SK-N-SH treated with all-trans-retinoic acid at 6 μM for 48 hours (cell line): ENCODE data around the gene SEC14L5.

Experiments used
- ATAC-seq: fragments of 200-7000 bp; cut with Tn5 transposase; 3 replicates; pipeline ENCODE4 v1.9.1; 2020; ENCODE audit warnings: mild to moderate bottlenecking, moderate library complexity
- BACH2 ChIP-seq: fragments of 250-450 bp; sonication (Bioruptor Pico); IDR thresholded peaks from 2 replicates; pipeline ENCODE4 v1.9.0; 2021; ENCODE audit warnings: mild to moderate bottlenecking, borderline replicate concordance
- CREB5 ChIP-seq: fragments of 250-450 bp; sonication (Bioruptor Pico); IDR thresholded peaks from 2 replicates; pipeline ENCODE4 v1.5.1; 2020; ENCODE audit warnings: low read depth, mild to moderate bottlenecking, moderate library complexity
- CSDC2 ChIP-seq: fragments of 250-450 bp; sonication (Bioruptor Pico); IDR thresholded peaks from 2 replicates; pipeline ENCODE4 v1.5.0; 2020; ENCODE audit warnings: mild to moderate bottlenecking, moderate library complexity
- CSRNP3 ChIP-seq: fragments of 250-450 bp; sonication (Bioruptor Pico); IDR thresholded peaks from 2 replicates; pipeline ENCODE4 v1.5.1; 2021; ENCODE audit warnings: mild to moderate bottlenecking, moderate library complexity
- OSR1 ChIP-seq: fragments of 250-450 bp; sonication (Bioruptor Pico); IDR thresholded peaks from 2 replicates; pipeline ENCODE4 v1.8.0; 2022; ENCODE audit warnings: moderate library complexity, mild to moderate bottlenecking, inconsistent platforms
- PATZ1 ChIP-seq: fragments of 250-450 bp; sonication (Bioruptor Pico); IDR thresholded peaks from 2 replicates; pipeline ENCODE4 v1.8.0; 2020; ENCODE audit warnings: mild to moderate bottlenecking, moderate library complexity, borderline replicate concordance
- POU6F1 ChIP-seq: fragments of 250-450 bp; sonication (Bioruptor Pico); IDR thresholded peaks from 2 replicates; pipeline ENCODE4 v1.8.0; 2021; ENCODE audit warnings: low read depth, mild to moderate bottlenecking, moderate library complexity, borderline replicate concordance
- RARB ChIP-seq: fragments of 250-450 bp; sonication (Bioruptor Pico); IDR thresholded peaks from 2 replicates; pipeline ENCODE4 v1.8.0; 2021; ENCODE audit warnings: mild to moderate bottlenecking, moderate library complexity
- SNAI2 ChIP-seq: fragments of 250-450 bp; sonication (Bioruptor Pico); IDR thresholded peaks from 2 replicates; pipeline ENCODE4 v1.5.0; 2020; ENCODE audit warnings: mild to moderate bottlenecking, moderate library complexity
- TCF4 ChIP-seq: fragments of 250-450 bp; sonication (Bioruptor Pico); IDR thresholded peaks from 2 replicates; pipeline ENCODE4 v1.8.0; 2021; ENCODE audit warnings: mild to moderate bottlenecking, moderate library complexity, borderline replicate concordance
- TOX ChIP-seq: fragments of 250-450 bp; sonication (Bioruptor Pico); IDR thresholded peaks from 2 replicates; pipeline ENCODE4 v1.8.0; 2021; ENCODE audit warnings: mild to moderate bottlenecking, moderate library complexity, borderline replicate concordance
- TSHZ2 ChIP-seq: fragments of 250-450 bp; sonication (Bioruptor Pico); IDR thresholded peaks from 2 replicates; pipeline ENCODE4 v1.5.0; 2020; ENCODE audit warnings: mild to moderate bottlenecking, moderate library complexity
- ZC3H10 ChIP-seq: fragments of 250-450 bp; sonication (Bioruptor Pico); IDR thresholded peaks from 2 replicates; pipeline ENCODE4 v1.5.1; 2021; ENCODE audit warnings: mild to moderate bottlenecking, moderate library complexity
- ZFP3 ChIP-seq: fragments of 250-450 bp; sonication (Bioruptor Pico); IDR thresholded peaks from 2 replicates; pipeline ENCODE4 v1.5.0; 2020; ENCODE audit warnings: mild to moderate bottlenecking, moderate library complexity
- ZFP30 ChIP-seq: fragments of 450-650 bp; formaldehyde crosslinking; IDR thresholded peaks from 2 replicates; pipeline ENCODE4 v1.5.0; 2022; ENCODE audit warnings: mild to moderate bottlenecking, moderate library complexity
- ZNF565 ChIP-seq: fragments of 450-650 bp; formaldehyde crosslinking; conservative IDR thresholded peaks from 2 replicates; pipeline ENCODE4 v1.5.0; 2020; ENCODE audit warnings: low read depth, mild to moderate bottlenecking, moderate library complexity
- ZNF70 ChIP-seq: fragments of 450-650 bp; formaldehyde crosslinking; IDR thresholded peaks from 2 replicates; pipeline ENCODE4 v1.5.0; 2020; ENCODE audit warnings: mild to moderate bottlenecking, moderate library complexity

SEC14L5 gene

GRCh38 chr16:5004311-5004710 lies 46.2 kb downstream of the SEC14L5 start (continued):
- TF ChIP-seq CSRNP3 (CRISPR knock-in tag) (no peak), ZC3H10 (CRISPR knock-in tag) (no peak), OSR1 (no peak), ZFP30 (CRISPR knock-in tag) (no peak), PATZ1 (CRISPR knock-in tag) (no peak), ZNF565 (CRISPR knock-in tag) (no peak), ZFP3 (CRISPR knock-in tag) (no peak)

GRCh38 chr16:5005916-5006315 lies 47.8 kb downstream of the SEC14L5 start:
- no peak for ATAC-seq
- no peak for TF ChIP-seq BACH2 (CRISPR knock-in tag)
- no peak for TF ChIP-seq ZC3H10 (CRISPR knock-in tag)
- no peak for TF ChIP-seq TCF4 (CRISPR knock-in tag)
- TF ChIP-seq OSR1 = no peak
- TF ChIP-seq POU6F1 (CRISPR knock-in tag) = no peak
- no peak for TF ChIP-seq SNAI2
- TF ChIP-seq CSRNP3 (CRISPR knock-in tag) = no peak
- no peak for TF ChIP-seq ZFP3 (CRISPR knock-in tag)
- no peak for TF ChIP-seq CSDC2 (CRISPR knock-in tag)
- TF ChIP-seq ZNF70 (CRISPR knock-in tag) = no peak
- no peak for TF ChIP-seq RARB (CRISPR knock-in tag)
- TF ChIP-seq PATZ1 (CRISPR knock-in tag) = no peak
- no peak for TF ChIP-seq ZNF565 (CRISPR knock-in tag)
- no peak for TF ChIP-seq TOX (CRISPR knock-in tag)
- TF ChIP-seq TSHZ2 (CRISPR knock-in tag) = no peak
- TF ChIP-seq ZFP30 (CRISPR knock-in tag) = no peak
- TF ChIP-seq CREB5 (CRISPR knock-in tag) = no peak
